GM19328 (cell line): ENCODE measurements around the gene VWA7.
"Not testable (repeated sequence)": the region's sequence is repeated elsewhere in the genome, so short reads cannot be mapped to it uniquely, and the experiment has no call there.

ENCODE experiments used
- ATAC-seq: cut with Tn5 transposase; IDR thresholded peaks from one replicate; pipeline ENCODE4 v1.9.1; 2021; ENCODE audit warnings: mild to moderate bottlenecking, moderate library complexity; ENCODE audit not compliant: unreplicated experiment

The VWA7 gene, protein sequence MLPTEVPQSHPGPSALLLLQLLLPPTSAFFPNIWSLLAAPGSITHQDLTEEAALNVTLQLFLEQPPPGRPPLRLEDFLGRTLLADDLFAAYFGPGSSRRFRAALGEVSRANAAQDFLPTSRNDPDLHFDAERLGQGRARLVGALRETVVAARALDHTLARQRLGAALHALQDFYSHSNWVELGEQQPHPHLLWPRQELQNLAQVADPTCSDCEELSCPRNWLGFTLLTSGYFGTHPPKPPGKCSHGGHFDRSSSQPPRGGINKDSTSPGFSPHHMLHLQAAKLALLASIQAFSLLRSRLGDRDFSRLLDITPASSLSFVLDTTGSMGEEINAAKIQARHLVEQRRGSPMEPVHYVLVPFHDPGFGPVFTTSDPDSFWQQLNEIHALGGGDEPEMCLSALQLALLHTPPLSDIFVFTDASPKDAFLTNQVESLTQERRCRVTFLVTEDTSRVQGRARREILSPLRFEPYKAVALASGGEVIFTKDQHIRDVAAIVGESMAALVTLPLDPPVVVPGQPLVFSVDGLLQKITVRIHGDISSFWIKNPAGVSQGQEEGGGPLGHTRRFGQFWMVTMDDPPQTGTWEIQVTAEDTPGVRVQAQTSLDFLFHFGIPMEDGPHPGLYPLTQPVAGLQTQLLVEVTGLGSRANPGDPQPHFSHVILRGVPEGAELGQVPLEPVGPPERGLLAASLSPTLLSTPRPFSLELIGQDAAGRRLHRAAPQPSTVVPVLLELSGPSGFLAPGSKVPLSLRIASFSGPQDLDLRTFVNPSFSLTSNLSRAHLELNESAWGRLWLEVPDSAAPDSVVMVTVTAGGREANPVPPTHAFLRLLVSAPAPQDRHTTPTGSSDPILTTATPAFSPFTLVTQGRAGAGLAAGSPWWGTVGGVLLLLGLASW

DNA sequence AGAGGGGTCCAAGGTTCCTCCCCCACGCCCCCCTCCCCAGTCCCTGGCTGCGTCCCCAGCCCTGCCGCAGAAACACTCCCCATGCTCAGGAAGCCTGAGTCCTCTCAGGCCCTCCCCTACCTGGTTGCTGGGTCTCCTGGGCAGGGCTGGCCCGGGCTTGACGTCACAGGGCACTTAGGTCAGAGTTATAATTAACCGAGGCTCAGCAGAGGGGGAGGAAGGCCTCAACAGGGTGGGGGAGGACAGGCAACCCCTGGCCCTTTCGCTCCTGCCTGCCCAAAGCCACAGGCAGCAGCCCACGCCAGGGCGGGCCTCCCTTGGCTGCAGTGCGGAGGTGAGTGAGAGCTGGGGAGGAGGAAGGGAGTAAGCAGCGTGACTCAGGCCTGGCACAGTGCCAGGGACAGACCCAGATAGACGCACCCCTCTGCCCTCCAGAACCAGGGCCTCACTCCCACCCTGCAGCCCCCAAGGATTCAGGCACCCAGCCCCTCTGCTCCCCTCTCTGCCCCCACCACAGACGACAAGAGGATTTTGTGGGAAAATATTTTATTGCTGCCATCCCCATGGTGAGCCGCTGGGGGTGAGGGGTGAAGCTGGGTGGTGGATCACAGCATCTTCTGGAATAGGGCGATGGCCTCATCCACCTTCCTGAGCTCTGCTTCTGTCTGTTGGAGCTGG lies at the start of gene VWA7:
TSS of gene VWA7 (minus strand) at position 340 of the 678 bp plus-strand sequence. CDS start 549 bp downstream, outside the sequence.
- ATAC-seq, result no peak

DNA sequence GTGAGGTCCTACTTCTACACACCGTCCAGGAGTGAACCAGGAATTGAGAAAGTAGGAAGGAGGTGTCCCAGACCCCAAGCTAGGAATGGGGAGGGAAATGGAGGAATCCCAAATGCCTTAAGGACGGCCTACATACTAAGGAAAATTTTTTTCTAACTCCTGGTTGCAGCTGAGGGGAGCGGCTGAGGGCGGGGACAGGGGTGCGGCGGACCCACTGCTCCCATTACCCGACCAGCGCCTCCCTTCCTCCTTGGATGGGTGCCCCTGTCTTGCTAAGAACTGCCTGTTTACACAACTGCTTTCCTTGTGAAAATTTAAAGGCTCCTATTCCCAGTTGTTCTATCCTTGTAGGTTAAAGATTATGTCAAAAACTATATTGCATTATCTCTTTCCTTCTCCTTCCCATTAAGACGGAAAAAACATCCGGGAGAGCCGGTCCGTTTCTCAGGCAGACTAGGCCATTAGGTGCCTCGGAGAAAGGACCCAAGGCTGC lies 49.7 kb upstream of the VWA7 start:
- ATAC-seq, result no peak

DNA sequence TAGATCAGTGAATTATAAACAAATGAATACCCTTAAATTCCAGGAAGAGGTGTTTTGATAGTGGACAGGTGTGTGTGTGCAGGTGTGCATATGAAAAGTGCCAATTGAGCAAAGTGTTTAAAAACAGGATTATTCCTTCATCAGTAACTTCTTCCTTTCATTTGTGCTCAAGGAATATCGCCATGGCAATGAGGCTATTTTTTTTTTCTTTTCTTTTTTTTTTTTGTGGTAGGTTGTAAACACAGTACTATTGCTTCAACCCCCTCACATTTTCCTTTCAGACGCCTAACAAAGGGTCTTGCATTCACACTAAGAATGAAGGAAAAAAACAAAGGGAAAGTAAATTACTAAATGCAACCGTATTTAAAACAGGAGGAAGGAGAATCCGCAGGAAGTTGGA lies 48.4 kb upstream of the VWA7 start:
- ATAC-seq, result no peak

DNA sequence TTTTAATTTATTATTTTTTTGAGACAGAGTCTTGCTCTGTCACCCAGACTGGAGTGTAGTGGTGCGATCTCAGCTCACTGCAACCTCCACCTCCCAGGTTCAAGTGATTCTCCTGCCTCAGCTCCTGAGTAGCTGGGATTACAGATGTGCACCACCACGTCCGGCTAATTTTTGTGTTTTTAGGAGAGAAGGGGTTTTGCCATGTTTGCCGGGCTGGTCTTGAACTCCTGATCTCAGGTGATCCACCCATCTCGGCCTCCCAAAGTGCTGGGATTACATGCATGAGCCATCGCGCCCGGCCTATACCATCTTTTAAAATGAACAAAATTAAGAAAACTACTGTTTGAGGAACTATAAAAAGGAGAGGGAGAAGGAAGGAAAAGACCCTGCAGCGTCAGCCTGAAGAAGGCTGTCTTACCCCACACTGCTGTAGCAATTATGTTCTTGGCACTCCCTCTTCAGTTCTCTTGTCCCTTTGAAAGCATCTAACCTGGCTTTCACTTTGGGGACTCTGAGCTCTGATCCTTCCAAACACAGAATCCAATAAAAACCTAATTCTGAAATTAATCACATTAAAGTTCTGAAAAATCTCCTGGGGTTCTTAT lies 46.6 kb upstream of the VWA7 start:
- ATAC-seq, result not testable (repeated sequence)

DNA sequence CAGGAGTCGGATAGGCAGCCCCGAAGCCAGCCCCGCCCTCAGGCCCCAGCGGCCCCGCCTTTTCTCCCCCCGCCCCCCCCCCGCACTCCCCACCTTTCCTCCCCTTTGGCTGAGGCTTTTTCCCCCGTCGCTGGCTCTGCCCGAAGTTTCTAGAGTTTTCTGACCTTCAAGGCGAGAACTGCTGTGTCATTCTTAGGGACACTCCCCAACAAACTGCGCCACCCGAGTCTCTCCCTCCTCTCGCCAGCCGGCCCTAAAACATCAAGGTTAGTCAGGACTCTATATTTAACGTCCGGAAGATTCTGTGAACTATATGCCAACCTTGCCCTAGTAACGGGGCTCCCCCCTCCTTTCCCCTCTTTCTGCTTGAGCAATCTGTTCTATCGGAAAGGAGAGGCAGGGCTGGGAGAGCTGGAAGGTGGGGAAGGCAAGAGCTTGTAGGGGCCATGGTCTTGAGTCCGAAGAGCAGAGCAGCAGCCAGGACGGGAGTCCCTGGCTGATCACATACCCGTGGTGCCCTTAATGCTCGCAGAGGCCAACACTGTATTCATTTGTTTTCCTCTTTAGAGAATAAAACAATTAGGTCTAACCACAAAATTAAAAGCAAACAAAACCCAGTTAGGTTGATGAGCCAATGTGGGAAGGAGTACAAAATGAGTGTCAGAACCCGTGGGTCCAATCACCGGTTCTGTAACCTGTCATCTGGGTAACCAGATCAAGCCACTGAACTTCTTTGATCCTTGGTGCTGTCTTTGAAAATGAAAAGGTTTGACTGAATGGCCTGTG lies 45.1 kb upstream of the VWA7 start:
- ATAC-seq, result no peak

DNA sequence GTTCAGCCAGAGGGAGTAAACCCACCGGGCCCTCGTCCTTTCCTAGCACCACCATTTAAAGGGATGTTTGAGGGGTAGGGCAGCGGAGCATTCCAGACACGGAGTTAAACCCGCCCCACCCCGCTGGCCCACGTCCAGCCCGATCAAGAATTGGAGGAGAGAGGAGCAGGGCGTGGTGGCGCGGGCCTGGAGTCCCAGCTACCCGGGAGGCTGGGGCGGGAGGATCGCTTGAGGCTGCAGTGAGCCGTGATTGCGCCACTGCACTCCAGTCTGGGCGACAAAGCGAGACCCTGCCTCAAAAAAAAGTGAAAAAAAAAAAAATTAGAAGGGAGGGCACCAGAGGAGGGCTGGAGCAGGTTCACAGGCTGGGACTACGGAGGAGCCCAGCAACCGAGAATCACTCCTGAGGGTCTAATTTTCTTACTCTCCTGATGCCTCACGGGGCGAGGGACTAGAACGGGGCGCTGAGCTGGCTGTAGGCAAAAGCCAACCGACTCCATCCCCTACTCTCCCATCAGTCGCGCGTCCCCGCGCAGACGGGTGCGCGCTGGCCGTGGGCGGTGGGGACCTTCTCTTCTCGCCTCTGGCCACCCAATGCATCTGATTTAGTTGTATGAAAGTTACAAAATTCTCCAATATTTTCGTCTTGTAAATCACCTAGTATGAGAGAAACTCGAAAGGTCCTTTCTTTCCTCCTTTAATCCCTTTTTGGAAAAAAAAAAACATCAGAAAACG lies 44.3 kb upstream of the VWA7 start:
- ATAC-seq, result no peak

DNA sequence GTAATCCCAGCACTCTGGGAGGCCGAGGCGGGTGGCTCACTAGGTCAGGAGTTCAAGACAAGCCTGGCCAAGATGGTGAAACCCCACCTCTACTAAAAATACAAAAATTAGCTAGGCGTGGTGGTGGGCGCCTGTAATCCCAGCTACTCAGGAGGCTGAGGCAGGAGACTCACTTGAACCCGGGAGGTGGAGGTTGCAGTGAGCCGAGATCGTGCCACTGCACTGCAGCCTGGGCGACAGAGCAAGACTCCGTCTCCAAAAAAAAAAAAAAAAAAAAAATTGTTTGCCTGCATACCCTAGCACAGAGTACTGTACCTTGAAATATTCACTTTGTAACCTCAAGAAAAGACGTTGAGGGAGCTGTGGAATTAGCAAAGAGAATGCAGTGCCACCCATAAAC lies 43.3 kb upstream of the VWA7 start:
- ATAC-seq, result not testable (repeated sequence)

DNA sequence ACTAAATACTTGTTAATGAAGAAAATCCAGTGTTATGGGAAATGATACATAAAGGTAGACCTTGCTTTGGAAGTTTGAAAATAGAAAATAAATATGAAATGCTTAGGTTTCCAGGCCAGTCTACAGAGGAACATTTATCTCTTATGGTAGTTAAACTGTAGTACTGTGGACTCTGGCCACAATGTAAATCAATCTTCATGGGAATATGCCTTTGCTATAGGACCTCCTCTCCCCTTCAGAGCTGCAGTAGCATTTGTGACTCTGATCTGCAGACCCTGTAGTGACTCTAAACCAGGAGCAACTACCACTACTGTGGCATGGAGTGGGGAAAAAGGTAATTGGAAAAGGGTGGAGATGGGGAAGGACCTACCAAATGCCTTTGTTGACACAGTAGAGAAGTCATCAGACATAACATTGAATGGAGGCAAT lies 42.8 kb upstream of the VWA7 start:
- no peak for ATAC-seq

DNA sequence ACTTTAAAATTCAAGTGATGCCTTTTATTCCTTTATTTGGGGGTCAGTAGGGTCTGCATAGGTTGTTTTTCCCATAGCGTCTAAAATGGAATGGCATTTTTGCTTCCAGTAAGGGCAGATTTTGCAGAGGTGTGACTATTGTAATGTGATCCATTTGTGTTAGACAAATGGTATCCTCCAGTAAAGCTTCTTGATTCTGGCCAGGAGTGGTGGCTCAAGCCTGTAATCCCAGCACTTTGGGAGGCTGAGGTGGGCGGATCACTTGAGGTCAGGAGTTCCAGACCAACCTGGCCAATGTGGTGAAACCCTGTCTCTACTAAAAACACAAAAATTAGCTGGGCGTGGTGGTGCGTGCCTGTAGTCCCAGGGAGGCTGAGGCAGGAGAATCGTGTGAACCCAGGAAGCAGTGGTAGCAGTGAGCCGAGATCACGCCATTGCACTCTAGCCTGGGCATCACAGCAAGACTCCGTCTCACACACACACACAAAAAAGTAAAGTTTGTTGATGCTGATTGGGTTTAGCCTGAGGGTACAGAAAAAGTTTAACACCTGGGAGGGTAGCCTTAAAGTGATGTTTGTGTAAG lies 40.9 kb upstream of the VWA7 start:
- not testable (repeated sequence) for ATAC-seq

DNA sequence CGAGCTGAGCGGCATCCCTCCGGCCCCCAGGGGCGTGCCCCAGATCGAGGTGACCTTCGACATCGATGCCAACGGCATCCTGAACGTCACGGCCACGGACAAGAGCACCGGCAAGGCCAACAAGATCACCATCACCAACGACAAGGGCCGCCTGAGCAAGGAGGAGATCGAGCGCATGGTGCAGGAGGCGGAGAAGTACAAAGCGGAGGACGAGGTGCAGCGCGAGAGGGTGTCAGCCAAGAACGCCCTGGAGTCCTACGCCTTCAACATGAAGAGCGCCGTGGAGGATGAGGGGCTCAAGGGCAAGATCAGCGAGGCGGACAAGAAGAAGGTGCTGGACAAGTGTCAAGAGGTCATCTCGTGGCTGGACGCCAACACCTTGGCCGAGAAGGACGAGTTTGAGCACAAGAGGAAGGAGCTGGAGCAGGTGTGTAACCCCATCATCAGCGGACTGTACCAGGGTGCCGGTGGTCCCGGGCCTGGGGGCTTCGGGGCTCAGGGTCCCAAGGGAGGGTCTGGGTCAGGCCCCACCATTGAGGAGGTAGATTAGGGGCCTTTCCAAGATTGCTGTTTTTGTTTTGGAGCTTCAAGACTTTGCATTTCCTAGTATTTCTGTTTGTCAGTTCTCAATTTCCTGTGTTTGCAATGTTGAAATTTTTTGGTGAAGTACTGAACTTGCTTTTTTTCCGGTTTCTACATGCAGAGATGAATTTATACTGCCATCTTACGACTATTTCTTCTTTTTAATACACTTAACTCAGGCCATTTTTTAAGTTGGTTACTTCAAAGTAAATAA lies 40.2 kb upstream of the VWA7 start:
- ATAC-seq, result not testable (repeated sequence)

DNA sequence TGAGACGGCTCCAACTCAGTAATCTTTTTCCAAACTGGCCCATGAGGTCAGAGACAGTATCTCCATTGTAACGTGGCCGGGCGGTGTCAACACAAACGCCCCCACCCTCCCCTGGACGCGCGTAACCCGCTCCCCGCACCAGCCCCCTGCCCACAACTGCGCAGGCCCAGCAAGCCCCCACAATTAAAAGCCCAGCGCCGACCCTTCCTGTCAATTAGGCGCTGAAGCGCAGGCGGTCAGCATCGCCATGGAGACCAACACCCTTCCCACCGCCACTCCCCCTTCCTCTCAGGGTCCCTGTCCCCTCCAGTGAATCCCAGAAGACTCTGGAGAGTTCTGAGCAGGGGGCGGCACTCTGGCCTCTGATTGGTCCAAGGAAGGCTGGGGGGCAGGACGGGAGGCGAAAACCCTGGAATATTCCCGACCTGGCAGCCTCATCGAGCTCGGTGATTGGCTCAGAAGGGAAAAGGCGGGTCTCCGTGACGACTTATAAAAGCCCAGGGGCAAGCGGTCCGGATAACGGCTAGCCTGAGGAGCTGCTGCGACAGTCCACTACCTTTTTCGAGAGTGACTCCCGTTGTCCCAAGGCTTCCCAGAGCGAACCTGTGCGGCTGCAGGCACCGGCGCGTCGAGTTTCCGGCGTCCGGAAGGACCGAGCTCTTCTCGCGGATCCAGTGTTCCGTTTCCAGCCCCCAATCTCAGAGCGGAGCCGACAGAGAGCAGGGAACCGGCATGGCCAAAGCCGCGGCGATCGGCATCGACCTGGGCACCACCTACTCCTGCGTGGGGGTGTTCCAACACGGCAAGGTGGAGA lies 38.1 kb upstream of the VWA7 start, which contains the start of the genes HSPA1A and HSPA1L:
TSS of gene HSPA1A (plus strand) at position 519 of the 814 bp plus-strand sequence. CDS start at position 733, 214 bp downstream.
TSS of gene HSPA1L (minus strand) at position 259 of the 814 bp plus-strand sequence. CDS start 3,311 bp downstream, outside the sequence.
- ATAC-seq, result no peak

DNA sequence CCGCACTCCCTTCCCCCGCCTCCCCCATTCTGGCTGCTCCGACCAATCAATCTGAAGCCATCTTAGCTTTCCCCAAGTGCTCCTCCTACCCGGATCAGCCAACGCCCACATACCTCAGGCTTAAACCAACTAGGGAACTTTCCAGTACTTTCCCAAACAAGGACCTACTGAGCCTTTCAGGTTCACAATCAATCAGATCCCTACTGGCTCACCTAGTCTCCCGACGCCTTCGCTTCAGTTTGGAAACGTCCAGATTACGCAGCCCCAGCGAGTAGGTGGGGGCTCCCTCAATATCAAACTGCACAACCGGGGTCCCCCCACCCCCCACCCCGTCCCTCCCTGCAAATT lies 37.5 kb upstream of the VWA7 start:
- no peak for ATAC-seq

DNA sequence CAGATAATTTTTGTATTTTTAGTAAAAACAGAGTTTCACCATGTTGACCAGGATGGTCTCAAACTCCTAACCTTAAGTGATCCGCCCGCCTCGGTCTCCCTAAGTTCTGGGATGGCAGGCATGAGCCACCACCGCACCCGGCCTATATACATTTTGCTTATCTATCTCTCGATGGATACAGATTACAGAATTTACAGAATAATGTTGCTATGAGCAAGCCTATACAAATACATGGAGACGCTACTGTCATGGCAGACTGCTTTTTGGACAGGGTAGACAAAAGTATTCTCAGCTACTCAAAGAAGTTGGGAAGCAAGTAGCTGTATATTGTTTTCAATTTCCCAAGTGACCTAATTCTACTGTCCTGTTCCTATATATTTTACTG lies 36.3 kb upstream of the VWA7 start:
- no peak for ATAC-seq

DNA sequence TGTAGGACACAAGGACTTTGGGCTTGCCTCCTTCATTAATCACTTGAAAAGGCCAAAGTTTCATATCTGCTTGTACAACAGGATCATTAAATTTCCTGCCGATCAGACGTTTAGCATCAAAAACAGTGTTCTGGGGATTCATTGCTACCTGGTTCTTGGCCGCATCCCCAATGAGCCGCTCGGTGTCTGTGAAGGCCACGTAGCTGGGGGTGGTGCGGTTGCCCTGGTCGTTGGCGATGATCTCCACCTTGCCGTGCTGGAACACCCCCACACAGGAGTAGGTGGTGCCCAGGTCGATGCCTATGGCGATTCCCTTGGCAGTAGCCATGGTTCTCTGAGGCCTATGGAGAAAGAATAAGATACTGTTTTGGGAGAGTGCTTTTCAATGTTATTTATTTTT lies 34.5 kb upstream of the VWA7 start:
- no peak for ATAC-seq

DNA sequence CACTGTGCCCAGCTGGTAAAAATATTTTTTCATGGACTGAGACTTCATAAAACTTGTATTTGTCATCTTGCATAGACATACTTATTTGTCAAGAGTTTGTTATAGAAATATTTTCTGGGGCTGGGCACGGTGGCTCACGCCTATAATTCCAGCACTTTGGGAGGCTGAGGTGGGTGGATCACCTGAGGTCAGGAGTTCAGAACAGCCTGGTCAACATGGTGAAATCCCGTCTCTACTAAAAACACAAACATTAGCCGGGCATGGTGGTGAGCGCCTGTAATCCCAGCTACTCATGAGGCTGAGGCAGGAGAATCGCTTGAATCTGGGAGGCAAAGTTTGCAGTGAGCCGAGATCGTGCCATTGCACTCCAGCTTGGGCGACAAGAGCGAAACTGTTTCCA lies 31.5 kb upstream of the VWA7 start:
- ATAC-seq, result not testable (repeated sequence)

DNA sequence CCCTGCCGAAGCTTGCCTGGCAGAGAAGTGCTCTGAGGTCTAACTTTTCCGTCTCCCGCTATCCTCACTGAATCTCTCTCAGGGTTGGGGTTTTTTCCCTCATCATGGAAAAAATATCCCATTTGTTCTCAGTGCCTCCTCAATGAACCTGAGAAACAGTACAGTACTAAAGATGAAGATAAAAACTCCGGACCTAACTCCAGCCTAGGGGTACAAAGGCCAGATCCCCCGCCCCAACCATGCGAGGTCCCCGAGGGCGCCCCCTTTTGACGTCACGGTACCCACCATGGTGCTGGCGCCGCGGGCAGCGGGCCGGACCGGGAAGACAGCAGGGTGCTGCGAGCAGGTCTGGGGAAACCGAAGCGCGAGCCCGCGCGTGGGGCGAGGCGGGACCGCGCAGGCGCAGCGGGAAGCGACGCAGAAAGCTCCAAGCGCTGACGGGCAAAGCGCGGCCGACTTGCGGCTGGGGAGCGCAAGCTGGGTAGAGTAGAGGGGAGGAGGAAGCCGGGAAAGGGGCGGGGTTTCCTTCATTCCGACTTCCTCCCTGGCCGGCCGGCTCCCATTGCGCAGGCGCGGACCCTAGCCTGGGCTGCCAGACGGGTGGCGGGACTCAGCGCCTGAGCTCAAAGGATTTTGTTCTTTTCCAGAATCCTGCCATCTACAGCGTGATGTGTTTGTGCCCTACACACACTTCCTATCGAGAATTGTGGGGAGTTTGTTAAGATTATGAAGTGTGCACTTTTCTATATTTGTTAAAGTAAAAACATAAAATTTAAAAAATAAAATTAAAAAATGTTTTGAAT lies 29.5 kb upstream of the VWA7 start, which contains the start of gene LSM2:
TSS of gene LSM2 (minus strand) at position 497 of the 803 bp plus-strand sequence. CDS start at position 288, 209 bp downstream.
- ATAC-seq, result peak; percentile 89
